ENCODE measurements around the gene CSNK1D.

The CSNK1D gene

GRCh38 chr17:82313195-82314011 lies 39.9 kb upstream of the CSNK1D start:
- intact Hi-C loops (cut with DNase I) = no loop called here
- no peak for DNase-seq

- intact Hi-C loops (cut with DNase I) = no loop called here
- no peak for DNase-seq
Measured at GRCh38 chr17:82311971-82312370, 38.5 kb upstream of the CSNK1D start.

- no peak for DNase-seq
- intact Hi-C loops (cut with DNase I) = no loop called here
Measured at GRCh38 chr17:82310877-82311276, 37.4 kb upstream of the CSNK1D start.

GRCh38 chr17:82309656-82310570 lies 36.4 kb upstream of the CSNK1D start:
- no peak for DNase-seq
- intact Hi-C loops (cut with DNase I) = no loop called here

- no peak for DNase-seq
- intact Hi-C loops (cut with DNase I) = no loop called here
Measured at GRCh38 chr17:82305727-82306300, 32.3 kb upstream of the CSNK1D start.

- intact Hi-C loops (cut with DNase I) = no loop called here
- no peak for DNase-seq
Measured at GRCh38 chr17:82304826-82305726, 31.6 kb upstream of the CSNK1D start.

DNA sequence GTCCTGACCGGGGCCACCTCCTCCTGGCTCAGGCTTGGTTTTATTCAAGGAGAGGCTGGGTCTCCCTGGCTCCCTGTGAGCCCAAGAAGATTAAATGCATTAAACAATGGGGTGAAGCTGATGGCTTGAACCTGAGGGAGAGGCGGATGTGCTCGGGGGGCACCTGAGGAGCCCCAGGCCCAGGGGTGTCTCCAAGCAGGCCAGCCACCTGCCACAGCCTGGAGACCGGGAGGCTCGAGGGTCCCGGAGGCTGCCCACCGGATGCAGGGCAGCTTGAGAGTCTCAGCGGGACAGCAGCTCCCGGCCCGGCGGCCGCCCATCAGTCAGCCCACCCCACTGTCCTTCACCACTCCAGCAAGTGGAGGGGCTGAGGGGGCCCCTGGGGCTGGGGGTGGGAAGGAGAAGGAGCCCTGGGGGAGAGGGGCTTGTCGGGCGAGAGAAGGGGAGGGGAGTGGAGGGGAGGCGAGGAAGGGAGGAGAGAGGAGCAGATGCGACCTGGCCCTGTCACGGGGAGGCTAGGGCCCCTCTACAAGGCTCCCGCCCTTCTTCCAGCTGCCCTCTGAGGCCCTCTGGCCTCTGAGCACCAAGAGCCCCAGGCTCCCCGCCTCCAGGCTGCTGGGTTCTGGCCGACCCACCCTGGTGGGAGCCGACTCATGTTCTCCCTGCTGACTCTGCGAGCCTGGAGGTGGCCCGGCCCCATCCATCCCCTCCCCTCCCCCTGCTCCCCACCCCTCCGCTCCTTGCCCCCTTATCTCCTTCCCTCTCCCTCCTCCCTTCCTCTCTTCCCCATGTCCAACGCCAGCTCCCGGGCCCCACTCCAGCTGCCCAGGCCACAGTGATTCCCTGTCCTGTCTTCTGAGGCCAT lies 30.7 kb upstream of the CSNK1D start:
- intact Hi-C loops (cut with DNase I) = no loop called here
- no peak for DNase-seq

- peak in 1 of 10 donors; percentile 72 for DNase-seq
- intact Hi-C loops (cut with DNase I) = no loop called here
Measured at GRCh38 chr17:82302991-82303943, 29.8 kb upstream of the CSNK1D start.

- DNase-seq = no peak
- intact Hi-C loops (cut with DNase I) = no loop called here
Measured at GRCh38 chr17:82302568-82302963, 29.1 kb upstream of the CSNK1D start.

DNA sequence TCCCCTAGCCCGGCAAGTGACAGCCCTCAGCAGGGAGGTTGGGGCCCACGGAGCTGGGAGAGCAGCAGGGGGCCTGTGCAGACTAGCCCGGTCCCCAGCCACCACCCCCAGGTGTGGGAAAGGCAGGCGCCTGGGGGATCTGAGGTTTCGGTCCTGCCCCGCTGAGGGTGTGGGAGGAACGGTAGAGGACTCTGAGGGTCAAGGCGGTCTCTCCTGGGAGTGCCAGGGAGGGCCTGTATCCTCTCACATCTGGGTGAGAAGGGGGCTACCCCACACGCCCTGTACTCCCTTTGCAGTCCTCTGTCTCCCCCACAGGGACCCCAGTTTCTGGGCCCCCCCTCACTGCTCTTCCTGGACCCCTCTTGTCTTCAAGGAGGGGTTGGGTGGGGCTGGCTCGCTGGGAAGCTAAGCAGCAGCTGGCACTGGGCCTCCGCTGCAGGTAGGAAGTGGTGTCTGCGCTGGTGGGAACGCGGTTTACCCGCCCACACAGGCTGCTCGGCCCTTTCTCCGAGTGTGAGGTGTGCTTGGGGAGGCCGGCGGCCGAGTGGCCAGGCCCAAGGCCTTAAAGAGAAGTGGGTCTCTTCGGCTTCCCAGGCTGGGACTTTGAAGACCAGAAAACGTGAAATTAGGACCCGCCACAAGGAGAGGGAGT lies 28.5 kb upstream of the CSNK1D start:
- peak in 1 of 10 donors; percentile 80 for DNase-seq
- intact Hi-C loops (cut with DNase I) = no loop called here

DNA sequence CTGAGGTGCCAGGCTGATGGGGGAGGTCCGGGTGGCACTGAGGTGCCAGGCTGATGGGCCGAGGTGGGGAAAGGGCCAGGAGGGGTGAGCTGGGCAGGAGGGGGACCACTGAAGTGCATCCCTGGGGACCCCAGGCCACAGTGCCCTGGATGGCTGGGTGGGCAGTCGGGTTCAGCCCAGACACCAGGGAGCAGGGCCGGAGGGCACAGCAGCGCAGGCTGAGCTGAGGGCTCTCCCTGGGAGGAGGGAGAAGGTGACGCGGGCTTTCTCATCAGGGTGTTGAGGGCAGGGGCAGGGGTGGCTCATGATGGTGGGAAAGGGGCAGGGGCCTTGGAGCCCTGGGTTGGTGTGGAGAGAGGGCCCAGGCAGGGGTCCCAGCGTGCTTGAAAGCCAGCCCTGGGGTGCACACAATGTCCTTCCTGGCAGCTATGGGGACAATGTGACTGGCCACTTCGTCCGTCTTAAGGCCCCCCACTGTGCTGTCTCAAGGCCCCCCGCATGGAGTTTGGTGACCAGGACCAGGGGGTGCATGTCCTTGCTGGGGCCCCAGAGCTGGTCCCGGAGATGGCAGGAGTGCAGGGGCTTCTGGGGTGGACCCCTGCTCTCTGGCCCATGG lies 27.9 kb upstream of the CSNK1D start:
- no peak for DNase-seq
- intact Hi-C loops (cut with DNase I) = no loop called here

DNA sequence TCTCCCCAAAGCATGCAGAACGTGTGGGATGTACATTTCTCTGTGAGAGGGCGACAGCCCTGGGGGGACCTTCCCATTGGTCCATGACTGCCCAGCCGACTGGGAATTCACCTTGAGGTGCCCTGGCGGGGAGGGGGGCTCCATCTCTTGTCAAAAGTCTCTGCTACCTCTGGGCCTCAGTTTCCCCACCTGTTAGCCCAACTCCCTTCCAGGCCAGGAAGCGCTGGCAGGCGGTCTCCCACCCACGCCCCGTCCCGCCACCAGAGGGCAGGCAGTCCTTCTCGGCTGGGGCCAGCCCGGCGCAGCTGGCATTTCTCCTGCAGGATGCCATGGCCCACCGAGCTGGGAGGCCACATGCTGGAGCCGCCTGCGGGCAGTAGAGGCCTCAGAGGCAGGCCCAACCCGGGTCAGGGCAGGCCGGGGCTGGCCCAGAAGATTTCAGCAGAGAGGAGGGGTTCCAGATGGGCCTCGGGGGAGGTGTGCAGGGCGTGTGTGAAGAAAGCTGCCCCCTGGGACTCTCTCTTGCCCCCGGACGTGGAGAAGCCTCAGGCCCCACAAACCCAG lies 27.3 kb upstream of the CSNK1D start:
- intact Hi-C loops (cut with DNase I) = no loop called here
- peak in 7 of 10 donors; percentile 39 to 91 (median 57) for DNase-seq

DNA sequence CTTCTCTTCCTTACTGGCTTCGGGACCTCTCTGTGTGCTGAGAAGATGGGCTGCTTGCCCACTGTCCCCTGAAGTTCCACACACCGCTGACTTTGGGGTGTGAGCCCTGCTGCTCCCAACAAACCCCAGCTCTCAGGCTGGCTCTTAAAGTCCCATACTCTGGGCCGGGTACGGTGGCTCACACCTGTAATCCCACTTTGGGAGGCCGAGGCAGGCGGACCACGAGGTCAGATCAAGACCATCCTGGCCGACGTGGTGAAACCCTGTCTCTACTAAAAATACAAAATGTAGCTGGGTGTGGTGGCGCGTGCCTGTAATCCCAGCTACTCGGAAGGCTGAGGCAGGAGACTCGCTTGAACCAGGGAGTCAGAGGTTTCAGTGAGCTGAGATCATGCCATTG lies 26.7 kb upstream of the CSNK1D start:
- intact Hi-C loops (cut with DNase I) = no loop called here

GRCh38 chr17:82299452-82299851 lies 26.0 kb upstream of the CSNK1D start:
- no peak for DNase-seq
- intact Hi-C loops (cut with DNase I) = loop anchor here (10.0 kb wide), 1 partner anchor 55 kb away; no protein-coding TSS in a partner anchor

More for the DNA sequence above, 26.7 kb upstream of the CSNK1D start:
- no peak for DNase-seq

GRCh38 chr17:82298538-82299421 lies 25.3 kb upstream of the CSNK1D start:
- no peak for DNase-seq
- intact Hi-C loops (cut with DNase I) = loop anchor here (10.0 kb wide), 1 partner anchor 54 kb away; no protein-coding TSS in a partner anchor

Data from posterior cingulate gyrus (tissue), 11 donors.